GM19240 (cell line): ENCODE data around the gene FAHD2A.
"Not testable (repeated sequence)": the region's sequence is repeated elsewhere in the genome, so short reads cannot be mapped to it uniquely, and the experiment has no call there.

Source experiments
- DNase-seq: peaks from one replicate; pipeline ENCODE4 v3.0.0; 2011; ENCODE audit warnings: low spot score; ENCODE audit not compliant: insufficient read length

Gene FAHD2A

GRCh38 chr2:95375532-95376150 lies 26.9 kb upstream of the FAHD2A start:
- no peak for DNase-seq

- DNase-seq = no peak
Observed at GRCh38 chr2:95376311-95377215, 25.9 kb upstream of the FAHD2A start.

GRCh38 chr2:95377216-95378123 lies 25.0 kb upstream of the FAHD2A start:
- DNase-seq = no peak

- not testable (repeated sequence) for DNase-seq
Observed at GRCh38 chr2:95378281-95378680, 24.2 kb upstream of the FAHD2A start.

- no peak for DNase-seq
Observed at GRCh38 chr2:95379371-95379831, 23.1 kb upstream of the FAHD2A start.

- no peak for DNase-seq
Observed at GRCh38 chr2:95380280-95380679, 22.2 kb upstream of the FAHD2A start.

- no peak for DNase-seq
Observed at GRCh38 chr2:95380731-95381130, 21.8 kb upstream of the FAHD2A start.

- no peak for DNase-seq
Observed at GRCh38 chr2:95381212-95382191, 21.0 kb upstream of the FAHD2A start.

GRCh38 chr2:95382192-95382591 lies 20.3 kb upstream of the FAHD2A start:
- no peak for DNase-seq

- DNase-seq = no peak
Observed at GRCh38 chr2:95382686-95383634, 19.5 kb upstream of the FAHD2A start.

- DNase-seq = no peak
Observed at GRCh38 chr2:95383635-95384027, 18.9 kb upstream of the FAHD2A start.

- DNase-seq = no peak
Observed at GRCh38 chr2:95384854-95385569, 17.5 kb upstream of the FAHD2A start.

GRCh38 chr2:95385570-95385984 lies 16.9 kb upstream of the FAHD2A start:
- no peak for DNase-seq

GRCh38 chr2:95386031-95386430 lies 16.5 kb upstream of the FAHD2A start:
- no peak for DNase-seq

- no peak for DNase-seq
Observed at GRCh38 chr2:95387358-95387757, 15.2 kb upstream of the FAHD2A start.

GRCh38 chr2:95388091-95388692 lies 14.3 kb upstream of the FAHD2A start:
- no peak for DNase-seq

GRCh38 chr2:95388856-95389244 lies 13.7 kb upstream of the FAHD2A start:
- no peak for DNase-seq
